Measurements from ENCODE around the gene SLC38A4. TPM values are rescaled to one million over a fixed set of nuclear protein-coding genes. Genes with fewer than 3 reads are reported as not detected.

Gene SLC38A4
- total and polyA plus RNA-seq, 2 of the 8 experiments (the other 6 are each of a cell fraction or from before 2014, with no cell fraction given): 6.7 to 15.4 TPM

GRCh38 chr12:46774322-46774633 lies 51.5 kb downstream of the SLC38A4 start:
- no peak overlapping the region for H4K5ac ChIP-seq (ENCODE audit: insufficient read length, low read depth, low read length)
- H3K79me1 ChIP-seq (ENCODE audit: low read depth, low read length): no peaks in the 10 kb centered on the region
- H2AFZ ChIP-seq (ENCODE audit: low read length): no peak overlapping the region
- peaks cover 0 to 12% (median 3%) of the 10 kb centered on the region in 4 experiments; a peak in 4 of 7 replicates for H3K4me1 ChIP-seq (replicated peaks in 1 of 4; ENCODE audit: control insufficient read depth in 3 of 4, insufficient read depth in 4 of 4, low read length in 3 of 4)
- no peak overlapping the region for H2BK15ac ChIP-seq (ENCODE audit: low read length)
- H2BK5ac ChIP-seq (ENCODE audit: low read depth, low read length): no peak overlapping the region
- H3K79me2 ChIP-seq (ENCODE audit: control insufficient read depth in 1 of 2, insufficient read depth in 2 of 2, low read length in 2 of 2): no peaks in the 10 kb centered on the region
- no peak overlapping the region for H3K14ac ChIP-seq (ENCODE audit: insufficient read length)
- ChIA-PET POLR2A (ENCODE audit: partially characterized antibody) (no interaction called here), CTCF (ENCODE audit: partially characterized antibody) (interaction anchor here (0.9 to 1.2 kb wide), 2 partner anchors 16 to 160 kb away, joined by 3 to 4 read pairs; no protein-coding TSS in a partner anchor)
- H3K23ac ChIP-seq (ENCODE audit: insufficient read length): no peak overlapping the region
- DNase-seq (ENCODE audit: low read depth in 1 of 2, low spot score in 2 of 2): no peak
- no peaks in the 10 kb centered on the region for H4K20me1 ChIP-seq (replicated peaks in 1 of 2; ENCODE audit: control insufficient read depth in 1 of 2, insufficient read depth in 2 of 2, low read length in 2 of 2)
- H2BK20ac ChIP-seq (ENCODE audit: low read length): no peak overlapping the region
- no peak overlapping the region for H2BK120ac ChIP-seq (replicated peaks; ENCODE audit: low read depth, low read length)
- no peak overlapping the region for H3K27ac ChIP-seq (ENCODE audit: low read depth, low read length)
- no peak overlapping the region for H3K9ac ChIP-seq (replicated peaks in 1 of 4; ENCODE audit: extremely low read depth in 1 of 4, low read depth in 3 of 4, low read length in 3 of 4)
- H3K27me3 ChIP-seq (replicated peaks in 1 of 4; ENCODE audit: control insufficient read depth in 3 of 4, extremely low read depth in 1 of 4, insufficient read depth in 3 of 4, low read length in 3 of 4): no peaks in the 10 kb centered on the region
- no peak overlapping the region for H3K4ac ChIP-seq (replicated peaks; ENCODE audit: insufficient read length, low read depth, low read length)
- no peak overlapping the region for H2AK5ac ChIP-seq (ENCODE audit: low read depth, low read length)
- no peaks in the 10 kb centered on the region for H3K23me2 ChIP-seq (ENCODE audit: low read depth, low read length)
- no peak overlapping the region for H3K4me3 ChIP-seq (ENCODE audit: extremely low read depth in 1 of 4, insufficient read depth in 2 of 4, low read depth in 3 of 4, low read length in 4 of 4)
- no peak for TF ChIP-seq SRF (IDR thresholded peaks at IDR 0.05; ENCODE audit: low read depth, low read length)
- no peak for TF ChIP-seq MAFK (IDR thresholded peaks at IDR 0.05; ENCODE audit: low read depth, low read length)
- no peak for TF ChIP-seq RBBP5 (IDR thresholded peaks at IDR 0.05; ENCODE audit: borderline replicate concordance, low read depth, low read length)
- no peak for TF ChIP-seq NANOG (IDR thresholded peaks at IDR 0.05; ENCODE audit: insufficient read depth, low read depth, low read length, poor library complexity, severe bottlenecking)
- no peak overlapping the region for H3K56ac ChIP-seq (replicated peaks; ENCODE audit: insufficient read length, low read depth, low read length)
- H2BK12ac ChIP-seq (ENCODE audit: low read depth, low read length): no peak overlapping the region
- no peak for FAIRE-seq
- no peaks in the 10 kb centered on the region for H3K9me3 ChIP-seq (ENCODE audit: insufficient read depth in 2 of 2, low read depth in 1 of 2, low read length in 1 of 2)
- H3K18ac ChIP-seq (ENCODE audit: extremely low read depth, low read length): no peak overlapping the region
- H4K8ac ChIP-seq (ENCODE audit: extremely low read depth, insufficient read depth, low read length): no peak overlapping the region
- H3K36me3 ChIP-seq (ENCODE audit: control insufficient read depth in 2 of 4, insufficient read depth in 4 of 4, low read length in 3 of 4): no peaks in the 10 kb centered on the region
- H3K4me2 ChIP-seq (ENCODE audit: insufficient read depth in 1 of 2, low read depth in 2 of 2, low read length in 2 of 2): no peak overlapping the region
- no peak overlapping the region for H4K91ac ChIP-seq (replicated peaks; ENCODE audit: insufficient read length, low read length)
